GM12878 (cell line): ENCODE measurements around the gene FSD1L.

Experiments used
- BACH1 ChIP-seq: fragments of 450-650 bp; IDR thresholded peaks from 2 replicates; pipeline ENCODE4 v1.6.1; 2017; ENCODE audit warnings: mild to moderate bottlenecking, borderline replicate concordance
- CTCF ChIP-seq, 3 experiments: IDR thresholded peaks in 2 of 3; conservative IDR thresholded peaks in 1 of 3; 2 replicates each; pipeline ENCODE4 v1.5.1; 2011; ENCODE audit warnings: low read depth in 3 of 3, low read length in 3 of 3, mild to moderate bottlenecking in 3 of 3, control low read depth in 2 of 3, moderate library complexity in 2 of 3, inconsistent platforms in 1 of 3, mixed read lengths in 1 of 3; ENCODE audit not compliant: control insufficient read depth in 2 of 3, insufficient read depth in 1 of 3; ENCODE audit errors: extremely low read depth in 1 of 3
- YBX1 ChIP-seq: fragments of 450-650 bp; IDR thresholded peaks from 2 replicates; pipeline ENCODE4 v1.6.1; 2016; ENCODE audit warnings: antibody characterized with exemption

- TF ChIP-seq BACH1 (no peak), YBX1 (no peak), CTCF (IDR thresholded peaks at IDR 0.05 in 2 of 3, conservative IDR thresholded peaks at IDR 0.05 in 1 of 3; ENCODE audit: control insufficient read depth in 2 of 3, extremely low read depth in 1 of 3, insufficient read depth in 1 of 3, low read depth in 3 of 3, low read length in 3 of 3) (no peak)
Observed at GRCh38 chr9:105421154-105421553, 26.7 kb upstream of the FSD1L start.
